ENCODE measurements around the gene SETD4. TPM values are rescaled to one million over a fixed set of nuclear protein-coding genes. Genes with fewer than 3 reads are reported as not detected.
A peak's percentile ranks its signal among the peaks of the same experiment; 100 is the strongest.

The SETD4 gene
- total and polyA plus RNA-seq, 2 of the 8 experiments (the other 6 are each of a cell fraction or from before 2014, with no cell fraction given): 20.1 to 46.6 TPM

GRCh38 chr21:36068748-36069398, 8.5 kb upstream of the SETD4 start:
- H3K27me3 ChIP-seq (replicated peaks in 1 of 4; ENCODE audit: control insufficient read depth in 3 of 4, extremely low read depth in 1 of 4, insufficient read depth in 3 of 4, low read length in 3 of 4): peaks cover 0 to 1% (median 0%) of the 10 kb centered on the region in 4 experiments; a peak in 1 of 7 replicates
- H4K20me1 ChIP-seq (replicated peaks in 1 of 2; ENCODE audit: control insufficient read depth in 1 of 2, insufficient read depth in 2 of 2, low read length in 2 of 2): no peaks in the 10 kb centered on the region
- no peak overlapping the region for H2BK20ac ChIP-seq (ENCODE audit: low read length)
- DNase-seq (ENCODE audit: low read depth in 1 of 2, low spot score in 2 of 2) (no peak), FAIRE-seq (no peak)
- no peak overlapping the region for H3K27ac ChIP-seq (ENCODE audit: low read depth, low read length)
- H3K56ac ChIP-seq (replicated peaks; ENCODE audit: insufficient read length, low read depth, low read length): no peak overlapping the region
- H3K23ac ChIP-seq (ENCODE audit: insufficient read length): no peak overlapping the region
- ChIA-PET CTCF (ENCODE audit: partially characterized antibody) (interaction anchor here (5.1 kb wide), 1 partner anchor 20 kb away, joined by 48 read pairs; no protein-coding TSS in a partner anchor), POLR2A (ENCODE audit: partially characterized antibody) (interaction anchor here (0.6 to 2.4 kb wide), 3 partner anchors 9 to 82 kb away, joined by 3 to 20 read pairs (median 3); partner anchors contain the start of gene SETD4)
- H2BK12ac ChIP-seq (ENCODE audit: low read depth, low read length): no peak overlapping the region
- no peak overlapping the region for H2BK5ac ChIP-seq (ENCODE audit: low read depth, low read length)
- H4K5ac ChIP-seq (ENCODE audit: insufficient read length, low read depth, low read length): no peak overlapping the region
- WGBS, 2 experiments (ENCODE audit: extremely low coverage in 1 of 2, insufficient coverage in 1 of 2, insufficient read length in 1 of 2, insufficient replicate concordance in 2 of 2, low coverage in 1 of 2, low lambda C conversion rate in 2 of 2, missing lambda C conversion rate in 1 of 2): 89% methylated on average over 5 of the region's 5 CpGs; no CpG with 5 or more reads in 1 of the 2 experiments
- peak overlapping the region in 1 of 4 experiments; percentile 63; a peak in 1 of 8 replicates for H3K4me3 ChIP-seq (ENCODE audit: extremely low read depth in 1 of 4, insufficient read depth in 2 of 4, low read depth in 3 of 4, low read length in 4 of 4)
- H3K23me2 ChIP-seq (ENCODE audit: low read depth, low read length): no peaks in the 10 kb centered on the region; the same call in 1 of the 2 replicates
- H4K8ac ChIP-seq (ENCODE audit: extremely low read depth, insufficient read depth, low read length): no peak overlapping the region
- H3K14ac ChIP-seq (ENCODE audit: insufficient read length): no peak overlapping the region
- H2BK120ac ChIP-seq (replicated peaks; ENCODE audit: low read depth, low read length): no peak overlapping the region
- peaks cover 0 to 8% of the 10 kb centered on the region in 2 experiments; a peak in 1 of 4 replicates for H3K79me2 ChIP-seq (ENCODE audit: control insufficient read depth in 1 of 2, insufficient read depth in 2 of 2, low read length in 2 of 2)
- no peak overlapping the region for H3K9ac ChIP-seq (replicated peaks in 1 of 4; ENCODE audit: extremely low read depth in 1 of 4, low read depth in 3 of 4, low read length in 3 of 4)
- no peak overlapping the region for H4K91ac ChIP-seq (replicated peaks; ENCODE audit: insufficient read length, low read length)
- no peak overlapping the region for H3K18ac ChIP-seq (ENCODE audit: extremely low read depth, low read length)
- H2AFZ ChIP-seq (ENCODE audit: low read length): no peak overlapping the region
- TF ChIP-seq CHD1 (IDR thresholded peaks at IDR 0.05; ENCODE audit: low read depth, low read length): no peak
- no peak overlapping the region for H2AK5ac ChIP-seq (ENCODE audit: low read depth, low read length)
- H3K9me3 ChIP-seq (ENCODE audit: insufficient read depth in 2 of 2, low read depth in 1 of 2, low read length in 1 of 2): peaks cover 12 to 14% of the 10 kb centered on the region in 2 experiments
- no peak overlapping the region for H3K4ac ChIP-seq (replicated peaks; ENCODE audit: insufficient read length, low read depth, low read length)
- peaks cover 0 to 3% (median 0%) of the 10 kb centered on the region in 4 experiments; a peak in 1 of 7 replicates for H3K4me1 ChIP-seq (replicated peaks in 1 of 4; ENCODE audit: control insufficient read depth in 3 of 4, insufficient read depth in 4 of 4, low read length in 3 of 4)
- H3K4me2 ChIP-seq (ENCODE audit: insufficient read depth in 1 of 2, low read depth in 2 of 2, low read length in 2 of 2): no peak overlapping the region
- H3K36me3 ChIP-seq (ENCODE audit: control insufficient read depth in 2 of 4, insufficient read depth in 4 of 4, low read length in 3 of 4): peaks cover 0 to 17% (median 7%) of the 10 kb centered on the region in 4 experiments; a peak in 4 of 8 replicates
- no peak overlapping the region for H2BK15ac ChIP-seq (ENCODE audit: low read length)
- no peaks in the 10 kb centered on the region for H3K79me1 ChIP-seq (ENCODE audit: low read depth, low read length)
